GM18861 (cell line): ENCODE measurements around the gene PACS2.
"Not testable (repeated sequence)": the region's sequence is repeated elsewhere in the genome, so short reads cannot be mapped to it uniquely, and the experiment has no call there.

Source experiments
- ATAC-seq: cut with Tn5 transposase; IDR thresholded peaks from one replicate; pipeline ENCODE4 v1.9.1; 2021; ENCODE audit not compliant: unreplicated experiment

PACS2 gene

DNA sequence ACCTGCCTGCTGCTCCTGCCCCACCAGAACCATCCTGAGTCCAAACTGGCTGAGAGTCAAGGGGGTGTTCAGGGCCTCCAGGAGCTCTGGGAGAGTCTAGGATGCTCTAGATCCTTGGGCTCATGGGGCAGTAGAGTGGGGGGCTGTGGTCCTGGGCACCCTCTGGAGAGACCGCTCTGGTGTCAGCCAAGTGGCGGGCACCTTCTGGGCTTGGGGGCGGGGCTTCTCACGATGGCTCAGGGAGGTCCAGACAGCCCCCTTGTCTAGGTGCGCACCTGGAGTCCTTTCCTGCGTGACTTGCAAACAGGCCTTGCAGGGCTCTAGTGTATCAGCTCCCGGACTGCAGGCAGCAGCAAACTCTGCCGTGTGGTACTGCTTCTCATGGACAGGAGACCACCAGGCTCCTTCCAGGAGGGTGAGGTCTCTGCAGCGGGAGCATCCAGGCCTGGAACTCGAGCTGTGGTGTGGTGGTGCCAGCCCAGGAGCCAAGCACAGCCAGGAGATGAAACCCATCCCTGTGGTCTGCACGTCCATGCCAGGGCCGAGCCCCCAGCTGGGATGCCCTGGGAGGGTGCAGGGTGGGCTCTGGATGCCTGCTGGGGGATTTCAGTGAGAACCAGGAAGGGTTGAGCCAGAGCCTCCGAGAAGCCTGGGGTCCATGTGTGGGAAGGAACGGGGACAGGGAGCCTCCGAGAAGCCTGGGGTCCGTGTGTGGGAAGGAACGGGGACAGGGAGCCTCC lies 15.0 kb downstream of the PACS2 start:
- ATAC-seq = no peak

- no peak for ATAC-seq
Measured at GRCh38 chr14:105330491-105330895, 15.9 kb downstream of the PACS2 start.

- no peak for ATAC-seq
Measured at GRCh38 chr14:105331575-105332349, 17.2 kb downstream of the PACS2 start.

DNA sequence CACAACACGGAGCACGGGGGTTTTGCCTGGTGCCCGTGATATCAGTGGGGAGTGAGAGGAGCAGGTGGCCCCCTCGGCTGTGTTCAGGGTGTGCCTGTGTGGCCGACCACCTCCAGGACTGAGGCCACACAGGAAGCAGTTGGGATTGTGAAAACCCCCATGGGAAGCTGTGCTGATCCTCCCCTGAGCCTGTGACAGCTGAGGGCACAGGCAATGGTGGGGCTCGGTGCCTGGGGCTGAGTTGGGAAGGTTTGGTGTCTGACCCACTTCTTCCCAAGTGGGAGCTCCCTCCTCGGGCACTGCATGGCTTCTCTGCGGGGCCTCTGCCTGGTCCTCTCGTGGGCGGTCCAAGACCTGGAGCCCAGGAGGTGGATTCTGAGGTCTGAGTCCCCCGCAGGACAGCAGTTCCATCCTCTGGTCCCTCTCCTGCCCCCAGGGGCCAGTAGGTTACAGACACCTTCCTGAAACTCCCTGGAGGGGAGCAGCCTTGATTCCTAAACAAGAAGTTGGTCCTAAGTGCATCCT lies 17.9 kb downstream of the PACS2 start:
- ATAC-seq = no peak

DNA sequence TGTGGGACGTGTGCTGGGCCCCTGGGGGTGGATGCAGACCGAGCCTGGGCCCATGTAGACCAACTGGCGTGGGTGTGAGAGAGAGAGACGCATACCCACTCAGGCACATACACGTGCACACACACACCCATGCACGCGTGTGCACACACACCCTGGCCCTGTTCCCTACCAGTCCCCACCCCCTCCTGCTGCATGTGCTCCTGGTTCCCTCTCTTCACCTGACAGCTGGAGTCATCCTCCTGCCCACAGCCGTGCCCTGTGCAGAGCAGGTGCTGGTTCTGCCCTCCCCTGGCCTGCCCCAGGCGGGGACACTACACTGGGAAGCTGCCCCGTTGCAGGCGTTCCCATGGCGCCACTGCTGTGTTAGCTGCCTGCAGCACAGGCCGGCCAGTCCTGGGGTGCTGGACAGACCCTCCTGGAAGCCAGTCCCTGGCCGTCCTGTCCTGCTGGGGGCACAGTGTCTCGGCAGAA lies 18.5 kb downstream of the PACS2 start:
- ATAC-seq = no peak

DNA sequence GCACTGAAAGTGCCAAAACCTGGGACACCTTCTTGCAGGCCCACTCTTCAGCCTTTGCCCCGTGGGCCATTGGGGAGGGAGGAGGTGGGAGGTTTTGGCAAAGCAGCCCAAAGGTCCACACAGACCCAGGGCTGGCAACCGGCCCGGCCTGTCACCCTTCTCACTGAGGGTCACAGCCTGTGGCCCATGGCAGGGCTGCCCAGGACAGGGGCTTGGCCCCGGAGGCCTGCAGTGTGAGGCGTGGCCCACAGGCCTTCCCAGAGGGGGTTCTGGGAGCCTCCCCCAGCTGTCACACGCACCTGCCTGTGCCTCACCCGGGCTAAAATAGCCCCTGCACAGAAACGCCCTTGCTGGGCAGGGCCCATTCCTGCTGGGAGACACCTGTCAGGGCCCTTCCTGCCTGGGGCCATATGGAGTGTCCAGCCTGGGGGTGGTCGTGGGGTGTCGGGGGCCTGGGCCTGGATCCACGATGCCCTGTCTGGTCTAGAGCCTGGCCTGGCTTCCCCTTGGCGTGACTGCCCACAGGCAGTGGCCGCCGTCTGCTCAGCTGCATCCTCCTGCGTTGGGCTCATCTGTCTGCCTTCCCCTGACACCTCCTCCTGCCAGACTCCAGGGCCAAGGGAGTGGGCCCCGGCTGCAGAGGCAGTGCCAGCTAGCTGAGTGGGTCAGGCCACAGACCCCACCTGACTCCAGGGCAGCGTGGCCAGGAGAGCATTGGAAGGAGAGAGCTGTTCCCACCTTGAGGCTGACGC lies 19.2 kb downstream of the PACS2 start:
- no peak for ATAC-seq

- ATAC-seq = no peak
Measured at GRCh38 chr14:105334383-105335230, 20.1 kb downstream of the PACS2 start.

DNA sequence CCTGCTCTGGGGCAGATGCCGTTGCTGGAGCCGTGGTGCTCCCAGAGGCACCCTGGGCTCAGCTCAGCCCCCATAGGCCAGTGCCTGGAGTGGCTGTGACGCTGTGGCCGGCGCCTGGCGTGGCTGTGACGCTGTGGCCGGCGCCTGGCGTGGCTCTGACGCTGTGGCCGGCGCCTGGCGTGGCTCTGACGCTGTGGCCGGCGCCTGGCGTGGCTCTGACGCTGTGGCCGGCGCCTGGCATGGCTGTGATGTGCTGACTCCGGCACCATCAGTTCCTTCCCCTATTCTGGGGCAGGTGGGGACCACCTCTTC lies 20.6 kb downstream of the PACS2 start:
- ATAC-seq = not testable (repeated sequence)

- no peak for ATAC-seq
Measured at GRCh38 chr14:105335735-105336476, 21.4 kb downstream of the PACS2 start.

GRCh38 chr14:105336477-105337287 lies 22.1 kb downstream of the PACS2 start:
- ATAC-seq = no peak

- ATAC-seq = no peak
Measured at GRCh38 chr14:105337433-105337832, 22.9 kb downstream of the PACS2 start.

DNA sequence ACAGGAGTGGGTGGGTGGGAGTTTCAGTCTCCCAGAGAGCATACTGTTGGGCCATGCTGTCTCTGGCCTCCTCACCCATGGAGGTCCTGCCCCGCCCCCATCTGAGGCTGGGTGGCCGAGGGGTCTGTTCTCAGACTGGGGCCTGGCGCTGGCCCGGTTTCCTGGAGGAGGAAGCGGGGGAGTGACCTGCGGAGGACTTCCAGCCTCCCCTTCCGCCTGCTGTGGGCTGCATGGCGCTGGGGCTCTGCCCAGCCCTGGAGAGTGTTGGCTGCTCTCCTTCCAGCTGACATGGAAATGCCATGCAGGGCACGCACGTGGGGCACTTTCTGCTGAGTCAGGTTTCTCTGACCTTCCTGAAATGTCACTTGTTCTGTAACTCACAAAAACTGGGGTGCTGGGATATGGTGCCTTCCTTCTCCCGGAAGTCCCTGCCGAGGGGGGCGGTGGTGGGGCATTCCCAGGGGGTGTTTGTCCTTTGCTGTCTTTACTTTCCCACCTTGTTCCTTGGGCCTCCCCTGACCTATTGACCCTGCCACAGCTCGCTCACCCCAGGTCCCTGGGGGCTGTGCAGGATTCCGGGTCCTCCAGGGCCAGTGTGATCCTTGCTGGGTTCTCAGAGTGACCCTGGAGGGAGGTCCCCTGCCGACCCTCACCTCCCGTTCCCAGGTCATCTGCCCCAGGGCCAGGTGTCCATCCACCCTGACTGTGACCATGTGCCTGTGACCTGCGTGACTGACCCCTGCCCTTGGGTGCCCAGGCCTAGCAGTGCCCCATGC lies 23.6 kb downstream of the PACS2 start:
- no peak for ATAC-seq

GRCh38 chr14:105340821-105341733 lies 26.5 kb downstream of the PACS2 start:
- ATAC-seq = no peak

DNA sequence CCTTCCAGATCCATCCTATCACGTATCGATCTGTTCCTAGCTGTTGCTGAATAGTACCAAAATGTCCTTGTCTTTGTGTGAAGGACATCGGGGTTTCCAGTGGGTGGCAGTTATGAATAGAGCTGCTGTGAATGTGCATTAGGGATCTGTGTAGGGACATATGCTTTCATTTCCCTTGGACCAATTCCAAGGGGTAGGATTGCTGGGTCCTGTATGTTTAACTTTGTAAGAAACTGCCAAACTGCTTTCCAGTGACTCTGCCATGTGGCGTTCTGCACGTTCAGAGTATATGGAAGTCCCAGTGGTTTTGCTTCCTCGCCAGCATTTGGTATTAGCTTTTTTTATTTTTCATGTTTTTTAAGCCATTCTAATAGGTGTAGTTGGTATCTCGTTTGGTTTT lies 28.6 kb downstream of the PACS2 start:
- no peak for ATAC-seq

DNA sequence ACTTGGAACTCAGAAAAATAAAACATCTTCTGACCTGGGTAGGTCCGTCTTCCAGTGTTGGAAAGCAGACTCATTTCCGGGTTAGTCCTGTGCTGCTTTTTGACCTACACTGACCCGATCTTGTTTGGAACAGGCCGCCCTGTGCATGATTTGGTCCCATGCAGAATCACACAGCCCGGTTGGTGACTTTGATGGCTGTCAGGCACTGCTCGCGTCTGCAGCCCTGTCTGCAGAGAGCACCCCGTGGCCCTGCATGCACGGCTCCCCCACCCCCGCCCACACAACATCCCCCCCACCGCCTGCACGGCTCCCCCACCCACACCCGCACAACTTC lies 31.6 kb downstream of the PACS2 start:
- ATAC-seq = no peak

GRCh38 chr14:105346876-105347586 lies 32.5 kb downstream of the PACS2 start:
- ATAC-seq = no peak

GRCh38 chr14:105347587-105347968 lies 33.0 kb downstream of the PACS2 start:
- no peak for ATAC-seq
